HEK293 (cell line): ENCODE data around the gene WDR48.

Source experiments
- KLF10 ChIP-seq: fragments of 450-650 bp; IDR thresholded peaks from 2 replicates; pipeline ENCODE4 v1.5.1; 2018; ENCODE audit warnings: missing biosample characterization, mild to moderate bottlenecking, missing genetic modification characterization
- YY1 ChIP-seq: fragments of 450-650 bp; formaldehyde crosslinking; IDR thresholded peaks from 2 replicates; pipeline ENCODE4 v1.5.1; 2018; ENCODE audit warnings: missing biosample characterization, missing genetic modification characterization
- ZBTB17 ChIP-seq: fragments of 450-650 bp; formaldehyde crosslinking; IDR thresholded peaks from 2 replicates; pipeline ENCODE4 v1.5.1; 2016; ENCODE audit warnings: missing biosample characterization, missing genetic modification characterization
- ZBTB8A ChIP-seq: fragments of 450-650 bp; formaldehyde crosslinking; IDR thresholded peaks from 2 replicates; pipeline ENCODE4 v1.5.1; 2016; ENCODE audit warnings: missing biosample characterization, missing genetic modification characterization
- ZNF292 ChIP-seq: fragments of 450-650 bp; formaldehyde crosslinking; IDR thresholded peaks from 2 replicates; pipeline ENCODE4 v1.5.1; 2016; ENCODE audit warnings: low read depth, missing biosample characterization, missing genetic modification characterization, borderline replicate concordance
- ZNF549 ChIP-seq: fragments of 450-650 bp; IDR thresholded peaks from 2 replicates; pipeline ENCODE4 v1.5.1; 2018; ENCODE audit warnings: missing biosample characterization, missing genetic modification characterization, mild to moderate bottlenecking, inconsistent platforms, moderate library complexity
- TF ChIP-seq, protein P1 (sequence below): fragments of 450-650 bp; formaldehyde crosslinking; IDR thresholded peaks from 2 replicates; pipeline ENCODE4 v1.5.1; 2016; ENCODE audit warnings: missing biosample characterization, missing genetic modification characterization
- TF ChIP-seq, protein P2 (sequence below): fragments of 450-650 bp; formaldehyde crosslinking; IDR thresholded peaks from 2 replicates; pipeline ENCODE4 v1.5.1; 2016; ENCODE audit warnings: missing biosample characterization, missing genetic modification characterization
- TF ChIP-seq, protein P3 (sequence below): fragments of 450-650 bp; formaldehyde crosslinking; IDR thresholded peaks from 2 replicates; pipeline ENCODE4 v1.5.1; 2016; ENCODE audit warnings: missing biosample characterization, missing genetic modification characterization

DNA sequence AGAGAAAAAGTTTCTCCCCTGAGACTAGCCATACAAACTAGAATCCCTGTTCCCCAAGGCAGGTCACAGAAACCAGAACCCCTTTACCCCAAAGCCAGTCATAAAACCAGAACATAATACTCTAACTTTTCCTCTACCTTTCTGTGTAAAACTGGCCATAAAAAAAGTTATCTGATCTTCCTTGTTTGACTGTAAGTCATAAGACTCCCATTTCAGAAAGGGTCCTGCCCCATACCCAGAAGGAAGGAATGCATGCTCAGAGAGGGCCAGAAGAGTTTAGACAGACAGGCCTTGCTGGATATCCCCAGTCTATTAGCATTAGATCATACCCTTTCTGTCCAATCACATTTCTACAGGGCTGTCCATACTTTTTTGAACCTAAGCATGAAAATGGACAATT is 27.3 kb upstream of the WDR48 start:
- TF ChIP-seq, protein P1, sequence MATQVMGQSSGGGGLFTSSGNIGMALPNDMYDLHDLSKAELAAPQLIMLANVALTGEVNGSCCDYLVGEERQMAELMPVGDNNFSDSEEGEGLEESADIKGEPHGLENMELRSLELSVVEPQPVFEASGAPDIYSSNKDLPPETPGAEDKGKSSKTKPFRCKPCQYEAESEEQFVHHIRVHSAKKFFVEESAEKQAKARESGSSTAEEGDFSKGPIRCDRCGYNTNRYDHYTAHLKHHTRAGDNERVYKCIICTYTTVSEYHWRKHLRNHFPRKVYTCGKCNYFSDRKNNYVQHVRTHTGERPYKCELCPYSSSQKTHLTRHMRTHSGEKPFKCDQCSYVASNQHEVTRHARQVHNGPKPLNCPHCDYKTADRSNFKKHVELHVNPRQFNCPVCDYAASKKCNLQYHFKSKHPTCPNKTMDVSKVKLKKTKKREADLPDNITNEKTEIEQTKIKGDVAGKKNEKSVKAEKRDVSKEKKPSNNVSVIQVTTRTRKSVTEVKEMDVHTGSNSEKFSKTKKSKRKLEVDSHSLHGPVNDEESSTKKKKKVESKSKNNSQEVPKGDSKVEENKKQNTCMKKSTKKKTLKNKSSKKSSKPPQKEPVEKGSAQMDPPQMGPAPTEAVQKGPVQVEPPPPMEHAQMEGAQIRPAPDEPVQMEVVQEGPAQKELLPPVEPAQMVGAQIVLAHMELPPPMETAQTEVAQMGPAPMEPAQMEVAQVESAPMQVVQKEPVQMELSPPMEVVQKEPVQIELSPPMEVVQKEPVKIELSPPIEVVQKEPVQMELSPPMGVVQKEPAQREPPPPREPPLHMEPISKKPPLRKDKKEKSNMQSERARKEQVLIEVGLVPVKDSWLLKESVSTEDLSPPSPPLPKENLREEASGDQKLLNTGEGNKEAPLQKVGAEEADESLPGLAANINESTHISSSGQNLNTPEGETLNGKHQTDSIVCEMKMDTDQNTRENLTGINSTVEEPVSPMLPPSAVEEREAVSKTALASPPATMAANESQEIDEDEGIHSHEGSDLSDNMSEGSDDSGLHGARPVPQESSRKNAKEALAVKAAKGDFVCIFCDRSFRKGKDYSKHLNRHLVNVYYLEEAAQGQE: no peak
- TF ChIP-seq, protein P2, sequence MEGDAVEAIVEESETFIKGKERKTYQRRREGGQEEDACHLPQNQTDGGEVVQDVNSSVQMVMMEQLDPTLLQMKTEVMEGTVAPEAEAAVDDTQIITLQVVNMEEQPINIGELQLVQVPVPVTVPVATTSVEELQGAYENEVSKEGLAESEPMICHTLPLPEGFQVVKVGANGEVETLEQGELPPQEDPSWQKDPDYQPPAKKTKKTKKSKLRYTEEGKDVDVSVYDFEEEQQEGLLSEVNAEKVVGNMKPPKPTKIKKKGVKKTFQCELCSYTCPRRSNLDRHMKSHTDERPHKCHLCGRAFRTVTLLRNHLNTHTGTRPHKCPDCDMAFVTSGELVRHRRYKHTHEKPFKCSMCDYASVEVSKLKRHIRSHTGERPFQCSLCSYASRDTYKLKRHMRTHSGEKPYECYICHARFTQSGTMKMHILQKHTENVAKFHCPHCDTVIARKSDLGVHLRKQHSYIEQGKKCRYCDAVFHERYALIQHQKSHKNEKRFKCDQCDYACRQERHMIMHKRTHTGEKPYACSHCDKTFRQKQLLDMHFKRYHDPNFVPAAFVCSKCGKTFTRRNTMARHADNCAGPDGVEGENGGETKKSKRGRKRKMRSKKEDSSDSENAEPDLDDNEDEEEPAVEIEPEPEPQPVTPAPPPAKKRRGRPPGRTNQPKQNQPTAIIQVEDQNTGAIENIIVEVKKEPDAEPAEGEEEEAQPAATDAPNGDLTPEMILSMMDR (tag by site-specific recombination): no peak
- TF ChIP-seq ZBTB17 (tag by site-specific recombination) (no peak), KLF10 (no peak), ZNF549 (tag by site-specific recombination) (no peak), YY1 (tag by site-specific recombination) (no peak), ZNF292 (tag by site-specific recombination) (no peak), ZBTB8A (tag by site-specific recombination) (no peak)
- TF ChIP-seq, protein P3, sequence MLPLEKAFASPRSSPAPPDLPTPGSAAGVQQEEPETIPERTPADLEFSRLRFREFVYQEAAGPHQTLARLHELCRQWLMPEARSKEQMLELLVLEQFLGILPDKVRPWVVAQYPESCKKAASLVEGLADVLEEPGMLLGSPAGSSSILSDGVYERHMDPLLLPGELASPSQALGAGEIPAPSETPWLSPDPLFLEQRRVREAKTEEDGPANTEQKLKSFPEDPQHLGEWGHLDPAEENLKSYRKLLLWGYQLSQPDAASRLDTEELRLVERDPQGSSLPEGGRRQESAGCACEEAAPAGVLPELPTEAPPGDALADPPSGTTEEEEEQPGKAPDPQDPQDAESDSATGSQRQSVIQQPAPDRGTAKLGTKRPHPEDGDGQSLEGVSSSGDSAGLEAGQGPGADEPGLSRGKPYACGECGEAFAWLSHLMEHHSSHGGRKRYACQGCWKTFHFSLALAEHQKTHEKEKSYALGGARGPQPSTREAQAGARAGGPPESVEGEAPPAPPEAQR (tag by site-specific recombination): no peak
